BJ (cell line): ENCODE measurements around the gene E2F1. TPM values are rescaled to one million over a fixed set of nuclear protein-coding genes. Genes with fewer than 3 reads are reported as not detected.

ENCODE experiments used
- CTCF ChIA-PET: fragments of 350-600 bp; formaldehyde crosslinking; extraction: SDS; loops from one replicate; lab custom pipeline; 2021; ENCODE audit warnings: antibody characterized with exemption, inconsistent platforms; lab: Yijun Ruan, JAX
- POLR2A ChIA-PET: fragments of 300-600 bp; sonication (Branson Sonifier 250); formaldehyde crosslinking; extraction: SDS; loops from one replicate; lab custom pipeline; 2021; ENCODE audit warnings: antibody characterized with exemption; lab: Charles Lee
- DNase-seq: peaks from one replicate; pipeline ENCODE4 v3.0.0-alpha.2; 2011; ENCODE audit warnings: low read depth
- H3K27me3 ChIP-seq: 2 replicates; pipeline ENCODE4 v1.6.0; 2011; ENCODE audit warnings: low read length; ENCODE audit not compliant: control insufficient read depth, insufficient read depth
- H3K36me3 ChIP-seq: 2 replicates; pipeline ENCODE4 v1.5.1; 2011; ENCODE audit warnings: low read length; ENCODE audit not compliant: control insufficient read depth, insufficient read depth
- H3K4me3 ChIP-seq: 2 replicates; pipeline ENCODE4 v1.5.1; 2011; ENCODE audit warnings: low read depth, mild to moderate bottlenecking, control low read depth, low read length
- polyA plus RNA-seq: library from polyadenylated mRNA; depleted of rRNA; stranded (reverse); fragments of >200 nt; gene quantifications from 2 replicates; pipeline ENCODE4 v1.2.3, GENCODE V29; 2011
- TF ChIP-seq, protein P1 (sequence below): IDR thresholded peaks from 2 replicates; pipeline ENCODE4 v1.5.1; 2011; ENCODE audit warnings: low read depth, mild to moderate bottlenecking, control low read depth, inconsistent platforms, low read length, moderate library complexity; ENCODE audit not compliant: insufficient read depth

The E2F1 gene
- polyA plus RNA-seq, 1 experiment: 7.5 TPM

DNA sequence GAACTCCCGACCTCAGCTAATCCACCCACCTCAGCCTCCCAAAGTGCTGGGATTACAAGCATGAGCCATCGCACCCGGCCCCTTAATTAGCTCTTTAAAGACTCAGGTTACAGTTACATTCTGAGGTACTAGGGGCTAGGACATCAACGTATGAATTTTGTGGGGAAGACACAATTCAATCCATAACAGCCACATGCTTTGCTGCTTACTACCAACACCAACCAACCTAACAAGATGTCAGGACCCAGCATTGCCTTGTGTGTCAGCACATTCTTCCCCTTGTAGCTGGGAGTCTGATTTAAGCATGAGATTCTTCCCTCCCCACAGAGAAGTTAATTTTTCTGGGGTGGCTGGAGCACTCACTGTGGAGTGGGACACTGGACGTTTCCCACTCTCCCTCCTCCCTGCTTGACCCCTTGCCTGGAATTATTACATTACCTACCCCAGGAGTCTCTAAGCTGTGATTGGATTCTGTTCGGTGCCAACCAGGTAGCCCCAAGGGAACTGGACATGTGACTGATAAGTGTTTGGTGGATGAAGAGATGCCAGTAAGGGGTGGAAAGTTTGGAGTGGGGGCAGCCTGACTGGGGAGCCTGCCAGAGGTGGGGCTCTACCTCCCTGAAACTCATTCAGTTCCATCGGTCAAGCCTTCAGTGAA, 39.6 kb upstream of the E2F1 start:
- ChIA-PET CTCF (interaction anchor here (0.6 to 1.5 kb wide), 6 partner anchors 8 to 83 kb away, joined by 3 to 4 read pairs (median 3); partner anchors contain the start of gene ACTL10), POLR2A (no interaction called here)
- no peaks in the 10 kb centered on the region for H3K27me3 ChIP-seq
- H3K4me3 ChIP-seq: no peak overlapping the region
- no peaks in the 10 kb centered on the region for H3K36me3 ChIP-seq
- TF ChIP-seq, protein P1, sequence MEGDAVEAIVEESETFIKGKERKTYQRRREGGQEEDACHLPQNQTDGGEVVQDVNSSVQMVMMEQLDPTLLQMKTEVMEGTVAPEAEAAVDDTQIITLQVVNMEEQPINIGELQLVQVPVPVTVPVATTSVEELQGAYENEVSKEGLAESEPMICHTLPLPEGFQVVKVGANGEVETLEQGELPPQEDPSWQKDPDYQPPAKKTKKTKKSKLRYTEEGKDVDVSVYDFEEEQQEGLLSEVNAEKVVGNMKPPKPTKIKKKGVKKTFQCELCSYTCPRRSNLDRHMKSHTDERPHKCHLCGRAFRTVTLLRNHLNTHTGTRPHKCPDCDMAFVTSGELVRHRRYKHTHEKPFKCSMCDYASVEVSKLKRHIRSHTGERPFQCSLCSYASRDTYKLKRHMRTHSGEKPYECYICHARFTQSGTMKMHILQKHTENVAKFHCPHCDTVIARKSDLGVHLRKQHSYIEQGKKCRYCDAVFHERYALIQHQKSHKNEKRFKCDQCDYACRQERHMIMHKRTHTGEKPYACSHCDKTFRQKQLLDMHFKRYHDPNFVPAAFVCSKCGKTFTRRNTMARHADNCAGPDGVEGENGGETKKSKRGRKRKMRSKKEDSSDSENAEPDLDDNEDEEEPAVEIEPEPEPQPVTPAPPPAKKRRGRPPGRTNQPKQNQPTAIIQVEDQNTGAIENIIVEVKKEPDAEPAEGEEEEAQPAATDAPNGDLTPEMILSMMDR: no peak
- DNase-seq: no peak

DNA sequence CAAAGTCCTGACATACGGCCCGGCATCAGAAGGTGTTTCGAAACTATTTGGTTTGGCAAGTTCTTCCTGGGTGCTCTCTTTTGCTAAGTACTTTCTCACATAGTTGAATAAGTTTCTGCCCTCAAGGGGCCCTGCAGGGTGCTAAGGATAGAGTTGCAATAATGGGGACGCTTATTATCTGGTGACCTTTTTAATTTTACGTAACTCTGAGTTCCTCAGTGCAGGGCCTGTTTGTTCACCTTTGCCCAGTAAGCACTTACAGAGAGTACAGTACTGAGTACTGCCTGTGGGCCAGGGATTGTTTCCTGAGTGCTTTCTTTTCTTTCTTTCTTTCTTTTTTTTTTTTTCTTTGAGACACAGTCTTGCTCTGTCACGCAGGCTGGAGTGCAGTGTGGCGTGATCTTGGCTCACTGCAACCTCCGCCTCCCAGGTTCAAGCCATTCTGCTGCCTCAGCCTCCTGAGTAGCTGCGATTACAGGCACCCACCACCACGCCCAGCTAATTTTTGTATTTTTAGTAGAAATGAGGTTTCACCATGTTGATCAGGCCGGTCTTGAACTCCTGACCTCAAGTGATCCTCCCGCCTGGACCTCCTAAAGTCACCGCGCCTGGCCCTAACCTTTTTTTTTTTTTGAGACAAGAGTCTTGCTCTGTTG, 38.4 kb upstream of the E2F1 start:
- H3K36me3 ChIP-seq: no peaks in the 10 kb centered on the region
- TF ChIP-seq, protein P1: no peak
- no peak overlapping the region for H3K4me3 ChIP-seq
- DNase-seq: no peak
- ChIA-PET POLR2A (no interaction called here), CTCF (interaction anchor here (1.0 to 1.1 kb wide), 2 partner anchors 9 to 56 kb away, joined by 3 read pairs; no protein-coding TSS in a partner anchor)
- no peaks in the 10 kb centered on the region for H3K27me3 ChIP-seq

DNA sequence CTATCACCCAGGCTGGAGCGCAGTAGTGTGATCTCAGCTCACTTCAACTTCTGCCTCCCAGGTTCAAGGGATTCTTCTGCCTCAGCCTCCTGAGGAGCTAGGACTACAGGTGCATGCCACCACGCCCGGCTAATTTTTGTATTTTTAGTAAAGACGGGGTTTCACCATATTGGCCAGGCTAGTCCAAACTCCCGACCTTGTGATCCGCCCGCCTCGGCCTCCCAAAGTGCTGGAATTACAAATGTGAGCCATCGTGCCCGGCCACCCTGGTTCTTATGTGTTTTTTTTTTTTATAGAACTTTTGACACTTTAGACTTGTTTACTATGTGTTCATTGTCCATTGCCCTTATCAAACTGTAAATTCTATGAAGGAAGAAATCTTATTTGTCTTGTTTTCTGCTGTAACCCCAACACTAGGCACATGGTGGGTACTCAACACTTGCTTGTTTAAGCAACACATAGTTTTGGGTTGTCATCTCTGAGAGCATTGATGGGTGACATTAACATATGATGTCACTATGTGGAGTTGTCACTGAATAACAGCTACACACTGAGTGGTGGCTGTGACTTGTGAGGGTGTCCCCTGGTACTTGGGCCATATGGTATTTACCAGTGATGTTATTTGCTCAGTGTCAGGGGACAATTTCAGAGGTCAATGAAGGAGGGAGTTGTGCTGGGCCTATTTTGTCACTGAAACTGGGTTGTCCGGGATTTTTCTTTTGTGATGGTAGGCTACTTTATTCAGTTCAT, 35.4 kb upstream of the E2F1 start:
- ChIA-PET POLR2A (no interaction called here), CTCF (no interaction called here)

DNA sequence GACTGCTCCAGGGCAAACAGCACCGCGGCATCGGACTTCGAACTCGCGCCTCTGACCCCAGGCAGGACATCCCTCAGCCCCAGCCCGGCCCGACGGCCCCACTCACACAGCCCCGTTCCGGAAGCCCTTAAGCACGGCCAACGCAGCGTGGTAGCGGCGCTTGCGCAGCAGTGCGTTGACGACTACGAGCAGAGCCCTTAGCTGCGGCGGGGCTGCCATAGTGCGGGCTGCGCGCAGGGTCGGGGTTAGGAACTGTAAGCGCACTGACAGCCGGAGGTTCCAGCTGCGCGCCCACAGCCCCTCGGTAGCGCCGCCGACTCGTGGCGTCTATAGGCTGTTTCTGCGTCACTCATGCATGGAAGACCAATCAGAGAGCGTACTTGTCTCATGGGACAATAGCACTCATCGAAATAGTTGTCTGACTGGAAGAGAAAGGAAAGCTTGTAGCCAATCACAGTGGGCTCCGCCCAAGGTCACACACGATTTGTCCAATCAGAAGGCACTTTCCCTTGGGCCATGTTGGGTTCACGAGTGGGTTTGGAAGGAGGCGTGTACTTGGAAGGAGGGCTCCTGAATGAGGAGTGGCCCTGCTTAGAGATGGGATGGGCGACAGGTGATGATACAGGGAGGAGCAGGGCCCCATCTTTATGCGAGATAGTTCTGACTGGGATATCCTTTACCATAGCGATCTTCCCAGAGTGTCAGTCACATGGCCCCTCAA, 34.0 kb upstream of the E2F1 start, which contains the start of gene PXMP4:
Gene PXMP4 (minus strand): TSS at position 322 of the 721 bp plus-strand sequence. CDS start 103 bp downstream, at position 219.
- CTCF ChIA-PET: interaction anchor here (0.8 kb wide), 1 partner anchor 11 kb away, joined by 4 read pairs; the partner anchor contains the start of gene ZNF341
- POLR2A ChIA-PET: no interaction called here
- peak; percentile 96 for DNase-seq
- Histone ChIP-seq H3K4me3 (peak within 1 kb of the TSS; percentile 78), H3K36me3 (no peaks in the 10 kb centered on the region), H3K27me3 (no peaks in the 10 kb centered on the region)
- TF ChIP-seq, protein P1: no peak

More for the DNA sequence above, 35.4 kb upstream of the E2F1 start:
- no peaks in the 10 kb centered on the region for H3K27me3 ChIP-seq
- TF ChIP-seq, protein P1: no peak
- H3K36me3 ChIP-seq: no peaks in the 10 kb centered on the region
- no peak overlapping the region for H3K4me3 ChIP-seq
- DNase-seq: no peak
